Measurements from ENCODE around the gene TSC22D4.

GRCh38 chr7:100466653-100467605 is 12.1 kb downstream of the TSC22D4 start:
- TF ChIP-seq POLR2AphosphoS5 (IDR thresholded peaks at IDR 0.05; ENCODE audit: insufficient read depth, low read depth, low read length): no peak
- no peak for TF ChIP-seq CTCF (IDR thresholded peaks at IDR 0.05; ENCODE audit: extremely low read depth in 1 of 2, insufficient read depth in 1 of 2, low read depth in 1 of 2, low read length in 2 of 2)
- TF ChIP-seq EZH2 (IDR thresholded peaks at IDR 0.05; ENCODE audit: borderline replicate concordance, low read depth, low read length, severe bottlenecking): no peak
- TF ChIP-seq POLR2A (IDR thresholded peaks at IDR 0.05; ENCODE audit: low read depth, low read length): no peak
- no peak for TF ChIP-seq JUN (IDR thresholded peaks at IDR 0.05; ENCODE audit: borderline replicate concordance, insufficient read depth, insufficient read length, low read depth)
- no peak for TF ChIP-seq MYC (IDR thresholded peaks at IDR 0.05; ENCODE audit: low read depth, low read length)
- no peak for TF ChIP-seq MAX (IDR thresholded peaks at IDR 0.05; ENCODE audit: insufficient read depth, insufficient read length)
- no peak for TF ChIP-seq FOS (IDR thresholded peaks at IDR 0.05; ENCODE audit: borderline replicate concordance, insufficient read depth, low read length)
- TF ChIP-seq GATA2 (IDR thresholded peaks at IDR 0.05; ENCODE audit: insufficient read depth, insufficient read length, low read depth, low read length): no peak
